Esophagus squamous epithelium (tissue), 4 donors: ENCODE results near the gene ARPC1B.

Experiments
- POLR2A ChIP-seq, 4 donors: fragments of 450-650 bp; IDR thresholded peaks; one replicate each; pipeline ENCODE4 v1.6.1; 2017; ENCODE audit warnings: antibody characterized with exemption in 4 of 4, mild to moderate bottlenecking in 4 of 4, moderate library complexity in 3 of 4
- TF ChIP-seq, protein P1 (sequence below), 6 experiments: fragments of 450-650 bp in 4 of 6; fragments of 200-600 bp in 2 of 6; sonication (generic) in 2 of 6; IDR thresholded peaks; one replicate each; pipeline ENCODE4 v1.5.1; 2016 to 2019; ENCODE audit warnings: antibody characterized with exemption in 6 of 6, mild to moderate bottlenecking in 4 of 6, moderate library complexity in 4 of 6

DNA sequence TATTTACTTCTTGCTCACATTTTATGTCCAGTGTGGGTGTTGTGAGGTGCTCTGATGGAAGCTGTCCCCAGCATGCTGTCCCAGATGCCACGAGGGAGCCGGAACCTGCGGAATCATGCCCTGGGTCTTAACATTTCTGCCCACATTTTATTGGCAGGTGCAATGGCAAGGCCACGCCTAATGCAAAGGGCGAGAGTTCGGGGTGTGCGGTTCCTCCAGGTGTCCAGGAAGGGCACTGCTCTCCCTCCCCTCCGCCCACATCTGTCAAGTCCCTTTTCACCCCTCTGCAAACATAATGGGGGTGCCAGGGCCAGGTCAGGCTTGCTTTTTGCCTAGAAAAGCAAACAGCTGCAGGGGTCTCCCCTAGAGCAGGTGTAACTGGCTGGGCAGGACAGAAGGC lies 17.5 kb downstream of the ARPC1B start:
- peak in 1 of 4 donors; percentile 8 for TF ChIP-seq POLR2A (IDR thresholded peaks at IDR 0.05)
- TF ChIP-seq, protein P1, sequence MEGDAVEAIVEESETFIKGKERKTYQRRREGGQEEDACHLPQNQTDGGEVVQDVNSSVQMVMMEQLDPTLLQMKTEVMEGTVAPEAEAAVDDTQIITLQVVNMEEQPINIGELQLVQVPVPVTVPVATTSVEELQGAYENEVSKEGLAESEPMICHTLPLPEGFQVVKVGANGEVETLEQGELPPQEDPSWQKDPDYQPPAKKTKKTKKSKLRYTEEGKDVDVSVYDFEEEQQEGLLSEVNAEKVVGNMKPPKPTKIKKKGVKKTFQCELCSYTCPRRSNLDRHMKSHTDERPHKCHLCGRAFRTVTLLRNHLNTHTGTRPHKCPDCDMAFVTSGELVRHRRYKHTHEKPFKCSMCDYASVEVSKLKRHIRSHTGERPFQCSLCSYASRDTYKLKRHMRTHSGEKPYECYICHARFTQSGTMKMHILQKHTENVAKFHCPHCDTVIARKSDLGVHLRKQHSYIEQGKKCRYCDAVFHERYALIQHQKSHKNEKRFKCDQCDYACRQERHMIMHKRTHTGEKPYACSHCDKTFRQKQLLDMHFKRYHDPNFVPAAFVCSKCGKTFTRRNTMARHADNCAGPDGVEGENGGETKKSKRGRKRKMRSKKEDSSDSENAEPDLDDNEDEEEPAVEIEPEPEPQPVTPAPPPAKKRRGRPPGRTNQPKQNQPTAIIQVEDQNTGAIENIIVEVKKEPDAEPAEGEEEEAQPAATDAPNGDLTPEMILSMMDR (IDR thresholded peaks at IDR 0.05): no peak
